Stimulated activated CD8-positive, alpha-beta memory T cell treated with anti-CD3 and anti-CD28 coated beads, Interleukin-12 subunit alpha, Interleukin-12 subunit beta, amount 100 ng/mL, for 1 hour (primary cell): ENCODE results near the gene NINL.
"Not testable (repeated sequence)": the region's sequence is repeated elsewhere in the genome, so short reads cannot be mapped to it uniquely, and the experiment has no call there.

Experiments used
- DNase-seq: peaks from one replicate; pipeline ENCODE4 v3.0.0-alpha.2; 2020; ENCODE audit warnings: low read depth

NINL gene

GRCh38 chr20:25584905-25585704, at the start of gene NINL:
Gene NINL (minus strand): TSS chr20:25585531. CDS start chr20:25526587, 58,944 bp downstream.
- DNase-seq: peak; percentile 11

- DNase-seq: no peak
These were observed 47.8 kb upstream of the NINL start for GRCh38 chr20:25632940-25633790.

DNA sequence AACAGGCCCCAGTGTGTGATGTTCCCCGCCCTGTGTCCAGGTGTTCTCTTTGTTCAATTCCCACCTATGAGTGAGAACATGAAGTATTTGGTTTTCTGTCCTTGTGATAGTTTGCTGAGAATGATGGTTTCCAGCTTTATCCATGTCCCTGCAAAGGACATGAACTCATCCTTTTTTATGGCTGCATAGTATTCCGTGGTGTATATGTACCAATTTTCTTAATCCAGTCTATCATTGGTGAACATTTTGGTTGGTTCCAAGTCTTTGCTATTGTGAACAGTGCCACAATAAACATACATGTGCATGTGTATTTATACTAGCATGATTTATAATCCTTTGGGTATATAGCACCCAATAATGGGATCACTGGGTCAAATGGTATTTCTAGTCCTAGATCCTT, 45.3 kb upstream of the NINL start:
- DNase-seq: not testable (repeated sequence)

DNA sequence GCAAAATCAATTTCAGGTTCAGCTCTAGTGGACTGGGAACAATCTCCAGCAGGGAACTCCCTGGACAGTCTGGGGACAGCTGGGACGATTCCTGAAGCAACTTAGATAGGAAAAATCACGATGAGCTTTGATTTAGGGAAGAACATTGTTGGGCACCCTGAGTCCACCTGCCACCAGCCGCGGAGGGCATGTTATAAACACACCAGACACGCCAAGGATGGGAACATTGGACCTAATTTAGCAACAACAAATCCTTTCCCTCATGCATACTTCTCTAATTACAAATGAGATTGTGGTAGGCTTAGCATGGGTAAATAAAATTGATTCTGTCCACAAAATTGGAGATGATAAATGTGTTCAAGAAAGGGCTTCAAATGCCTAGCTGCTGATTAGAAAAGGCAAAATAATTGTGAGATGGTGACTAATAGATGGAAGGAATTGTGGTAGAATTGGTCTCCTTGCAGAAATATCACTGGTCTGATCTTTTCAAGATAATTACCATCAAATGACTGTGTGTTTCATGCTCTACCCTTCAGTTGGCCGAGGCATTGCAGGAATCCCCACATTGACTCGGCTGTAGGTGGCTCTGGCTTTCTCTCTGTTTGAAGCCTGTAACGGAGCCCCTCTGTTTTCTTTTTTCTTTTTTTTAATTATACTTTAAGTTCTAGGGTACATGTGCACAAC, 44.6 kb upstream of the NINL start:
- no peak for DNase-seq

GRCh38 chr20:25626779-25627178, 41.4 kb upstream of the NINL start:
- no peak for DNase-seq

DNA sequence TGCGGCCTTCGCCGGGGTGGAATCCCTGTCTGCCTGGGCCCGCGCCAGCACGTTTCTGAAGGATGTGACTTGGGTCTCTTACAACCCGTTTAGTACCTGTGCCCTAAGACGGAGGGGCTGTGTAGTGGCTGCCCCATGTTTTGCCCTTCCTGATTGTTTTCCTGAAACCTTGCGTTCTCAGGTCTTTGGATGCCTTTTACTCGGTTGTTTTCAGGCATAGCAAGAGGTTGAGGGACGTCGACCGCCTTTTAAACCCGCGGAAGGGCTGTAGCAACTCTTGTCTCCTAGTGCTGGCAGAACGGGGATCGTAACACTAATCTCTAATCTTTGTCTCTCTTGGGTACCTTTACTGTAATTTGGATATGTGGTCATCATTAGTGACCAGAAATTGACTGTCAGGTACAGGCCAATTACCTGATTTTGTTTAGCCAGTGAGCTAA, 39.2 kb upstream of the NINL start:
- no peak for DNase-seq

DNA sequence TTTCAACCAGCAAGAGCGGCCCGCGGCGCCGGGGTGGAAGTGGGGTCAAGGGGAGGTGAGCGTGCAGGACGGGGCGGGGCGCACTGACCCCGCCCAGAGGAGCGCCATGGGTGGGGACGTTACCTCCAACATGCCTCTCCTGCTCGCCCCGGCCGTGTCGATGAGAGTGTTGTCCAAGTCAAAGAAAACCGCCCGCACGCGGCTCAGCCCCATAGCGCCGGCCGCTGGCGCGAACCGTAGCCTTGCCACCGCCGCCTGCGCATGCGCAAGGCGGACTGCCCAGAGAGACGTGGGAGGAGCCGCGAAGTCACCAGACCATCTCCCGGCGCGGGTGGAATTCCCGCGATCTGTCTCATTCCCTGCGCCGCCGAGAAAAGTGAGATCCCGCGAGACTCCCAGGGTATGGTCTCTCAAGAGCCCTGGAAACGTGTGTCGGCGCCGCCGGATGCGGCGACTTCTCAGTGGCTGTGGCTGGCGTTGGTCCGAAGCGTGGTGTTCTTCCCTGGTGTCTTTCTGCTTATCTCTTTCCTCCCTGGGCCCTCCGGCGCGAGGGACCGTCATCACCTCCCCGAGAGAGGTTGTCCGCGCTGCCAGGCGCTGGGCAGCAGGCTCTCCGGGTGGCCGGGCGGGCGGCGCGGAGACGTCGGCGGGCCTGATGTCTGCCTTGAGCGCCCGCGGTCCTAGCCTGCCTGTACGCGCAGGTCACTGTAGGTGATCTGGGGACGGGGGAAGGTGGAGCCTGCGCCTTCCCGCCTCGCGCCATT, 38.6 kb upstream of the NINL start, which contains the start of gene NANP:
NANP (minus strand) TSS at position 279 of the 764 bp plus-strand sequence; CDS start at position 213, 66 bp downstream.
- peak; percentile 64 for DNase-seq

GRCh38 chr20:25623225-25623735, 37.9 kb upstream of the NINL start:
- no peak for DNase-seq

GRCh38 chr20:25622450-25623224, 37.3 kb upstream of the NINL start:
- no peak for DNase-seq

DNA sequence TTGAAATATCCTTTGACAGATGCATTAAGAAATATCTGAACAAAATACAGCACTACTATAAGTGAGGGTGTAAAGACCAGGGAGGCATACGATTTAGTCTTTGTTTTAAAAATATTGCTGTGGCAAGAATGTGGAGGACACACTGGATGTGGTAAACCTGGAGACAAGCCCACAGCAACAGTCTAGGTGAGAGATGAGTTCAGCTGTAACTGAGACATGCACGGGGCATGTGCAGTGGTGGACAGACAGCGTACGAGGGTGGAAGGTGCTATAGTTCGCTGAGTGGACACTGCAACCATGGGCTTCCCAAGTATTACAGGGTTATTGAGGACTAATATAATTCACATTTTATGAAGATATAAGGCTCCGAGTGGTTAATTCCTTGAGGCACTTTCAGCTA, 36.7 kb upstream of the NINL start:
- DNase-seq: no peak

DNA sequence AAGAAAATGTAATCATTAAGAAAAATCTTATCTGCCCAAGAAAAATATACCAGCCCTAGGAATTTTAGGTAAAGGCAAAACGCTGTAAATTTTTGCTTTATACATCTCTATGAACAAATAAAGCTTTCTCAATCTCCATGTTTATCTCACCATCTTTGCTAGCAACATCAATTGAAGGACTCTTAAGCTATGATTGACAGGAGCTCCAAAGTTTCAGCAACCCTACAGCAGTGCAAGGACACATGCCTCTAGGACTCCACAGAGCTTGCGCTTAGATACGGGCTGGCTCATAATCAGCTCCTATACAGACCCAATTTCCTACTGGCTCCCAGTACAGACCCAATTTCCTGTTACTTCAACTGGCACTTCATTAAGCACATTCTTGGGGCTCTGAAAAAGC, 34.2 kb upstream of the NINL start:
- no peak for DNase-seq

- DNase-seq: no peak
These were observed 23.4 kb upstream of the NINL start for GRCh38 chr20:25608774-25609173.

DNA sequence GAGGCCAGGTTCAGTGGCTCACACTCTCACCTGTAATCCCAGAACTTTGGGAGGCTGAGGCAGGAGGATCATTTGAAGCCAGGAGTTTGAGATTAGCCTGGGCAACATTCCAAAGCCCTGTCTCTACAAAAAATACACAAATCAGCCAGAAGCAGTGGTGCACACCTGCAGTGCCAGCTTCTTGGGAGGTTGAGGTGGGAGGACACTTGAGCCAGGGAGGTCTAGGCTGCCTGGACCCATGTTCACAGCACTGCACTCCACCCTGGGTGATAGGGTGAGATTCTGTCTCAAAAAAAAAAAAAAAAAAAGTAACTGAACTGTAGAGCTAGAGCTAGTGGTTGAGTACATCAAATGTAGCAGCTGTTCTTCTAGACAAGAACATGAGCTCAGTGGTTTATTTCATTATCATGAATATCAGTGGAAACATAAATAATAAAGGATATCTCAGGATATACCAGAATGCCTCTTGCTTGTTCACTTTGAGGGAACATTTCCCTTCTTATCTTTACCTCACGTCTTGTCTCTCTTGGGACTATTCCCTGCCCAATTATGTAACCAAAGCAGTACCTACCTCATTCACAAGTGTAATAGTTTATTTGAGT, 20.9 kb upstream of the NINL start:
- no peak for DNase-seq

DNA sequence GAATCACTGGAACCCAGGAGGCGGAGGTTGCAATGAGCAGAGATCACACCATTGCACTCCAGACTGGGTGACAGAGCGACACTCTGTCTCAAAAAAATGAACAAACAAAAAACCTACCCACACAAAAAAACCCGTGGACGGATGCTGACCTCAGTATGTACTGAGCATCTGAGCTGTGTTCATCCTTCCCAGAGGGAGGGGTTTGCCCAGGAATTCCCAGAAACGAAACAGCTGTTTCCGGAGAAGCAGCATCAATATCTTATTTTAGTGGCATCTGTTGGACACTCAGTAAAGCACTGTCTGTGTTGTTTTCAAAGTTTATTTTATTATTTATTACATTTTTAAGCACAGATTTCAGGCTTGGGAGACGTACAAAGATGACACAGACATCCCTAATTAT, 19.8 kb upstream of the NINL start:
- no peak for DNase-seq

GRCh38 chr20:25604611-25605010, 19.3 kb upstream of the NINL start:
- DNase-seq: no peak

GRCh38 chr20:25602914-25603309, 17.6 kb upstream of the NINL start:
- not testable (repeated sequence) for DNase-seq

DNA sequence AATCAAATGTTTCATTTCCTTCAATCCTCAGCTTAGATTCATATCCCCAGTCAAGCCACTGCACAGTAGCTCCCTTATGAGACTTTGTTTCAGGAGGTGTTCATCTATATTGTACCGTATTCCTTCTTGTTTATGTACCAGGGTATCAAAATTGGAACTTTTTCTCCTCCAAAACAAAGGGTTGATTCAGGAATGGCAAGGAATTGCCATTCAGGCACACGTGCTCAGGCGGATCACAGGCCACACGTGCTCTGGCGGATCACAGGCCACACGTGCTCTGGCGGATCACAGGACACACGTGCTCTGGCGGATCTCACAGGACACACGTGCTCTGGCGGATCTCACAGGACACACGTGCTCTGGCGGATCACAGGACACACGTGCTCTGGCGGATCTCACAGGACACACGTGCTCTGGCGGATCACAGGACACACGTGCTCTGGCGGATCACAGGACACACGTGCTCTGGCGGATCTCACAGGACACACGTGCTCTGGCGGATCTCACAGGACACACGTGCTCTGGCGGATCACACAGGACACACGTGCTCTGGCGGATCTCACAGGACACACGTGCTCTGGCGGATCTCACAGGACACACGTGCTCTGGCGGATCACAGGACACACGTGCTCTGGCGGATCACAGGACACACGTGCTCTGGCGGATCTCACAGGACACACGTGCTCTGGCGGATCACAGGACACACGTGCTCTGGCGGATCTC, 17.0 kb upstream of the NINL start:
- not testable (repeated sequence) for DNase-seq

DNA sequence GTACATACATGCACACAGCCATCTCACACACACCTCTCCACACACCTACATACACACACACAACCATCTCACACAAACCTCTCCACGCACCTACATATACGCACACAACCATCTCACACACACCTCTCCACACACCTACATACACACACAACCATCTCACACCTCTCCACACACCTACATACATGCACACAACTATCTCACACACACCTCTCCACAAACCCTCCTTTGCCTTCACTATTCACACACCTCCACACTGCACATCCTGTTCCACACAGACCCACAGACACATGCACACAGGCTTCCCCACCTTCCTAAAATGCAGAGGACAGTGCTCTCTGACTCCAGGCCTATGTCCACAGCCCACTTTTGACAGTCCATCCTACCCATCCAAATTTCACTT, 16.3 kb upstream of the NINL start:
- no peak for DNase-seq

DNA sequence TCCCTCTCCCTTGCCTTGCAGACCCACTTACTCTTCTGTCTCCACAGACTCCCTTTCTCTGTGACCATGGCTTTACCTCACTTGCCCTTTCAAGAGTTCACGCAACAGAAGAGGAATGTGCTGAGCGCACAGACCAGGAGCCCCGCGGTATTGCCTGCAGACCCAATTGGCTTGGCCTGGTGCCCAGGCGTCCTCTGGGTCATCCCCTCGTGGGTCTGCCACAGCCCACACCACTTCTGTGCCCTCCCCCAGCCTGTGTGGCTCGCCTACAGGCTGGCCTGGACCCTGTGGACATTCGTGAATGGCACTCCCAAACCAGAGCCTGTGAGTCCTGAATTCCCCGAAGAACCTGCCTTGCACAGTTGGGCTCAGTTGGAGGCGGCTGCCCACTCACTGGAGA, 15.3 kb upstream of the NINL start:
- DNase-seq: no peak
